ENCODE results near the gene KLK1. TPM values are rescaled to one million over a fixed set of nuclear protein-coding genes. Genes with fewer than 3 reads are reported as not detected.

KLK1 gene
- 100 to 1,000 TPM; 104 to 130 TPM for total RNA-seq

DNA sequence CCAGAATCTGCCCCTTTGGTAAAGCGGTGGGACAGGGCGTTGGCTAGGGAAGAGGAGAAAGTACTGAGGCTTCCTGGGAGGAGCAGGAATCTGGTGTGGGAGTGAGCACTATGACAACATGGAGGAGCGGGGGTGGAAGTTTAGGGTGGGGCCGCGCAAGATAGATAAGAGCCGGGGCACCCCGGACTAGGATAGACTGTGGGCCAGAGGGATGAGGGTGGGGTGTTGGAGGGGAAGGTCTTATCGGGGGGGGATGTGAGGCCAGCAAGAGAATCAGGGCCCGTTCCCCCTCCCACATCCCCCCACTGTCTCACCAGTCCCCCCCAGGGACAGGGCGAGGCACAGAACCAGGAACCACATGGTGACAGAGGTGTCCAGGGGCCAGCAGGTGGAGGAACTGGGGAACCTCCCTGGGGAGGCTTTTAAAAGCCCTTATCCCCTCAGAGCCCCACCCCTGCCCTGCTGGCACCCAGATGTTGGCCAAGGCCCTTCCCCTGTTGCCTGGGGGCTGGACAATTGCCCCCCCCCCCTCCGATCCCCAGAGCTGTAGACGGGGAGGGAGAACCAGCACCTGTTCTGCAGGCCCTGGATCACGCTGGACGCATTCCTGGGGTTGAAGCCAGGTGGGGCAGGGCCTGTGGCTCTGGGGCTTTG lies at the start of gene KLK1:
Gene KLK1 (minus strand): TSS at position 399 of the 654 bp plus-strand sequence. CDS start 39 bp downstream, at position 360.
- DNase-seq = peak; percentile 84
- H3K27me3 ChIP-seq = no peaks in the 10 kb centered on the region
- TF ChIP-seq, protein P1, sequence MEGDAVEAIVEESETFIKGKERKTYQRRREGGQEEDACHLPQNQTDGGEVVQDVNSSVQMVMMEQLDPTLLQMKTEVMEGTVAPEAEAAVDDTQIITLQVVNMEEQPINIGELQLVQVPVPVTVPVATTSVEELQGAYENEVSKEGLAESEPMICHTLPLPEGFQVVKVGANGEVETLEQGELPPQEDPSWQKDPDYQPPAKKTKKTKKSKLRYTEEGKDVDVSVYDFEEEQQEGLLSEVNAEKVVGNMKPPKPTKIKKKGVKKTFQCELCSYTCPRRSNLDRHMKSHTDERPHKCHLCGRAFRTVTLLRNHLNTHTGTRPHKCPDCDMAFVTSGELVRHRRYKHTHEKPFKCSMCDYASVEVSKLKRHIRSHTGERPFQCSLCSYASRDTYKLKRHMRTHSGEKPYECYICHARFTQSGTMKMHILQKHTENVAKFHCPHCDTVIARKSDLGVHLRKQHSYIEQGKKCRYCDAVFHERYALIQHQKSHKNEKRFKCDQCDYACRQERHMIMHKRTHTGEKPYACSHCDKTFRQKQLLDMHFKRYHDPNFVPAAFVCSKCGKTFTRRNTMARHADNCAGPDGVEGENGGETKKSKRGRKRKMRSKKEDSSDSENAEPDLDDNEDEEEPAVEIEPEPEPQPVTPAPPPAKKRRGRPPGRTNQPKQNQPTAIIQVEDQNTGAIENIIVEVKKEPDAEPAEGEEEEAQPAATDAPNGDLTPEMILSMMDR (IDR thresholded peaks at IDR 0.05) = no peak
- H3K27ac ChIP-seq = peak within 1 kb of the TSS; percentile 12
- H3K9ac ChIP-seq (ENCODE audit: low read depth in 2 of 2, low read length in 2 of 2) = peak within 1 kb of the TSS; percentile 35 to 59
- H3K4me1 ChIP-seq = no peaks in the 10 kb centered on the region
- intact Hi-C loops (cut with DNase I) = no loop called here
- no peaks in the 10 kb centered on the region for H3K36me3 ChIP-seq
- no peaks in the 10 kb centered on the region for H3K9me3 ChIP-seq
- H3K4me3 ChIP-seq = no peak within 1 kb of the TSS

DNA sequence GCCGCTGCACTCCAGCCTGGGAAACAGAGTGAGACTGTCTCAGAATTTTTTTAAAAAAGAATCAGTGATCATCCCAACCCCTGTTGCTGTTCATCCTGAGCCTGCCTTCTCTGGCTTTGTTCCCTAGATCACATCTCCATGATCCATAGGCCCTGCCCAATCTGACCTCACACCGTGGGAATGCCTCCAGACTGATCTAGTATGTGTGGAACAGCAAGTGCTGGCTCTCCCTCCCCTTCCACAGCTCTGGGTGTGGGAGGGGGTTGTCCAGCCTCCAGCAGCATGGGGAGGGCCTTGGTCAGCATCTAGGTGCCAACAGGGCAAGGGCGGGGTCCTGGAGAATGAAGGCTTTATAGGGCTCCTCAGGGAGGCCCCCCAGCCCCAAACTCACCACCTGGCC lies 49.5 kb upstream of the KLK1 start, which contains the start of gene KLK2:
Gene KLK2 (plus strand): TSS at position 384 of the 400 bp plus-strand sequence. CDS start 35 bp downstream, outside the sequence.
- Histone ChIP-seq H3K27ac (no peak within 1 kb of the TSS), H3K4me3 (no peak within 1 kb of the TSS), H3K9me3 (no peaks in the 10 kb centered on the region), H3K4me1 (no peaks in the 10 kb centered on the region), H3K36me3 (no peaks in the 10 kb centered on the region), H3K9ac (ENCODE audit: low read depth in 2 of 2, low read length in 2 of 2) (no peak within 1 kb of the TSS), H3K27me3 (no peaks in the 10 kb centered on the region)
- TF ChIP-seq, protein P1 (IDR thresholded peaks at IDR 0.05) = no peak
- intact Hi-C loops (cut with DNase I) = no loop called here
- DNase-seq = no peak

DNA sequence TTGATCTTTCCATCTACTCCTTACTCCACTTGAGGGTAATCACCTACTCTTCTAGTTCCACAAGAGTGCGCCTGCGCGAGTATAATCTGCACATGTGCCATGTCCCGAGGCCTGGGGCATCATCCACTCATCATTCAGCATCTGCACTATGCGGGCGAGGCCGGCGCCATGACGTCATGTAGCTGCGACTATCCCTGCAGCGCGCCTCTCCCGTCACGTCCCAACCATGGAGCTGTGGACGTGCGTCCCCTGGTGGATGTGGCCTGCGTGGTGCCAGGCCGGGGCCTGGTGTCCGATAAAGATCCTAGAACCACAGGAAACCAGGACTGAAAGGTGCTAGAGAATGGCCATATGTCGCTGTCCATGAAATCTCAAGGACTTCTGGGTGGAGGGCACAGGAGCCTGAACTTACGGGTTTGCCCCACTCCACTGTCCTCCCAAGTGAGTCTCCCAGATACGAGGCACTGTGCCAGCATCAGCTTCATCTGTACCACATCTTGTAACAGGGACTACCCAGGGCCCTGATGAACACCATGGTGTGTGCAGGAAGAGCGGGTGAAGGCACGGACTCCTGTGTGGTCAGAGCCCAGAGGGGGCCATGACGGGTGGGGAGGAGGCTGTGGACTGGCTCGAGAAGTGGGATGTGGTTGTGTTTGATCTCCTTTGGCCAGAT lies 47.0 kb upstream of the KLK1 start:
- no peaks in the 10 kb centered on the region for H3K9me3 ChIP-seq
- no peak for DNase-seq
- H3K27me3 ChIP-seq = no peaks in the 10 kb centered on the region
- no peak overlapping the region for H3K9ac ChIP-seq (ENCODE audit: low read depth in 2 of 2, low read length in 2 of 2)
- no peaks in the 10 kb centered on the region for H3K4me1 ChIP-seq
- no peak overlapping the region for H3K4me3 ChIP-seq
- intact Hi-C loops (cut with DNase I) = no loop called here
- H3K36me3 ChIP-seq = no peaks in the 10 kb centered on the region
- no peak overlapping the region for H3K27ac ChIP-seq
- TF ChIP-seq, protein P1 (IDR thresholded peaks at IDR 0.05) = no peak

DNA sequence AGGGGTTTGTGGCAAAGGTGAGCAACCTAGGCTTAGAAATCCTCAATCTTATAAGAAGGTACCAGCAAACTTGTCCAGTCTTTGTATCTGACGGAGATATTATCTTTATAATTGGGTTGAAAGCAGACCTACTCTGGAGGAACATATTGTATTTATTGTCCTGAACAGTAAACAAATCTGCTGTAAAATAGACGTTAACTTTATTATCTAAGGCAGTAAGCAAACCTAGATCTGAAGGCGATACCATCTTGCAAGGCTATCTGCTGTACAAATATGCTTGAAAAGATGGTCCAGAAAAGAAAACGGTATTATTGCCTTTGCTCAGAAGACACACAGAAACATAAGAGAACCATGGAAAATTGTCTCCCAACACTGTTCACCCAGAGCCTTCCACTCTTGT lies 45.9 kb upstream of the KLK1 start:
- DNase-seq = no peak
- no peak overlapping the region for H3K4me3 ChIP-seq
- TF ChIP-seq, protein P1 (IDR thresholded peaks at IDR 0.05) = no peak
- H3K9ac ChIP-seq (ENCODE audit: low read depth in 2 of 2, low read length in 2 of 2) = no peak overlapping the region
- no peaks in the 10 kb centered on the region for H3K4me1 ChIP-seq
- no peaks in the 10 kb centered on the region for H3K27me3 ChIP-seq
- no peaks in the 10 kb centered on the region for H3K9me3 ChIP-seq
- H3K27ac ChIP-seq = no peak overlapping the region
- intact Hi-C loops (cut with DNase I) = no loop called here
- H3K36me3 ChIP-seq = no peaks in the 10 kb centered on the region

DNA sequence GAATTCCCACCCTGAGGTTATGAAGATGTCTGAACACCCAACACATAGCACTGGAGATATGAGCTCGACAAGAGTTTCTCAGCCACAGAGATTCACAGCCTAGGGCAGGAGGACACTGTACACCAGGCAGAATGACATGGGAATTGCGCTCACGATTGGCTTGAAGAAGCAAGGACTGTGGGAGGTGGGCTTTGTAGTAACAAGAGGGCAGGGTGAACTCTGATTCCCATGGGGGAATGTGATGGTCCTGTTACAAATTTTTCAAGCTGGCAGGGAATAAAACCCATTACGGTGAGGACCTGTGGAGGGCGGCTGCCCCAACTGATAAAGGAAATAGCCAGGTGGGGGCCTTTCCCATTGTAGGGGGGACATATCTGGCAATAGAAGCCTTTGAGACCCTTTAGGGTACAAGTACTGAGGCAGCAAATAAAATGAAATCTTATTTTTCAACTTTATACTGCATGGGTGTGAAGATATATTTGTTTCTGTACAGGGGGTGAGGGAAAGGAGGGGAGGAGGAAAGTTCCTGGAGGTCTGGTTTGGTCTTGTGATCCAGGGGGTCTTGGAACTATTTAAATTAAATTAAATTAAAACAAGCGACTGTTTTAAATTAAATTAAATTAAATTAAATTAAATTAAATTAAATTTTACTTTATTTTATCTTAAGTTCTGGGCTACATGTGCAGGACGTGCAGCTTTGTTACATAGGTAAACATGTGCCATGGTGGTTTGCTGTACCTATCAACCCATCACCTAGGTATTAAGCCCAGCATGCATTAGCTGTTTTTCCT lies 38.1 kb upstream of the KLK1 start:
- no peak overlapping the region for H3K9ac ChIP-seq (ENCODE audit: low read depth in 2 of 2, low read length in 2 of 2)
- no peaks in the 10 kb centered on the region for H3K36me3 ChIP-seq
- no peak for DNase-seq
- no peaks in the 10 kb centered on the region for H3K9me3 ChIP-seq
- intact Hi-C loops (cut with DNase I) = no loop called here
- TF ChIP-seq, protein P1 (IDR thresholded peaks at IDR 0.05) = no peak
- H3K4me1 ChIP-seq = no peaks in the 10 kb centered on the region
- no peak overlapping the region for H3K4me3 ChIP-seq
- H3K27me3 ChIP-seq = no peaks in the 10 kb centered on the region
- no peak overlapping the region for H3K27ac ChIP-seq

Measured in colonic mucosa (tissue), 4 donors.